Tibial nerve (tissue), 4 donors: ENCODE results near the gene CAMK2D. TPM values are rescaled to one million over a fixed set of nuclear protein-coding genes. Genes with fewer than 3 reads are reported as not detected.

Source experiments
- DNase-seq, 2 donors: peaks; one replicate each; pipeline ENCODE4 v3.0.0-alpha.2; 2019; ENCODE audit warnings: low spot score in 2 of 2
- H3K27ac ChIP-seq, 4 donors: fragments of 200-600 bp; sonication (generic) in 3 of 4; one replicate each; pipeline ENCODE4 v1.5.1; 2017 to 2019; ENCODE audit warnings: mild to moderate bottlenecking in 1 of 4
- H3K27me3 ChIP-seq, 2 donors: fragments of 200-600 bp; sonication (generic) in 1 of 2; one replicate each; pipeline versions ENCODE4 v1.5.1 to v1.6.0; 2017 to 2019
- H3K36me3 ChIP-seq, 3 donors: fragments of 200-600 bp; sonication (generic); one replicate each; pipeline ENCODE4 v1.5.1; 2018 to 2019
- H3K4me1 ChIP-seq, 4 donors: fragments of 200-600 bp; sonication (generic) in 3 of 4; one replicate each; pipeline ENCODE4 v1.5.1; 2017 to 2019
- H3K4me3 ChIP-seq, 4 donors: fragments of 200-600 bp; sonication (generic) in 3 of 4; one replicate each; pipeline ENCODE4 v1.5.1; 2017 to 2019; ENCODE audit warnings: mild to moderate bottlenecking in 1 of 4, moderate library complexity in 1 of 4
- H3K9me3 ChIP-seq, 4 donors: fragments of 200-600 bp; sonication (generic) in 3 of 4; one replicate each; pipeline ENCODE4 v1.5.1; 2017 to 2019
- EP300 ChIP-seq, 2 donors: sonication (generic); formaldehyde crosslinking; IDR thresholded peaks; one replicate each; pipeline ENCODE4 v1.6.1; 2017; ENCODE audit warnings: antibody characterized with exemption in 2 of 2, mild to moderate bottlenecking in 1 of 2
- POLR2A ChIP-seq, 2 donors: fragments of 450-650 bp; IDR thresholded peaks; one replicate each; pipeline ENCODE4 v1.6.1; 2017; ENCODE audit warnings: antibody characterized with exemption in 2 of 2, mild to moderate bottlenecking in 2 of 2, moderate library complexity in 2 of 2
- WGBS, 2 donors: methylation state at CpG; one replicate each; pipeline ENCODE4 v1.1.5; 2018; 5-methylcytosine and 5-hydroxymethylcytosine counted together
- small RNA-seq: library from RNA; depleted of rRNA; stranded (forward); fragments of <200 nt; gene quantifications from one replicate; pipeline ENCODE3, GENCODE V24; 2016
- total RNA-seq, 4 donors: library from RNA; depleted of rRNA; stranded (reverse); fragments of >200 nt; gene quantifications; one replicate each; pipeline ENCODE4 v1.1.0, GENCODE V29; 2016
- TF ChIP-seq, protein P1 (sequence below), 5 experiments: fragments of 200-600 bp in 3 of 5; fragments of 450-650 bp in 2 of 5; sonication (generic) in 3 of 5; IDR thresholded peaks; one replicate each; pipeline ENCODE4 v1.5.1; 2016 to 2019; ENCODE audit warnings: antibody characterized with exemption in 5 of 5, mild to moderate bottlenecking in 3 of 5, moderate library complexity in 2 of 5

Gene CAMK2D
- total RNA-seq, 4 donors from 2014 or later: 30.3 to 58.5 (median 34.6) TPM

DNA sequence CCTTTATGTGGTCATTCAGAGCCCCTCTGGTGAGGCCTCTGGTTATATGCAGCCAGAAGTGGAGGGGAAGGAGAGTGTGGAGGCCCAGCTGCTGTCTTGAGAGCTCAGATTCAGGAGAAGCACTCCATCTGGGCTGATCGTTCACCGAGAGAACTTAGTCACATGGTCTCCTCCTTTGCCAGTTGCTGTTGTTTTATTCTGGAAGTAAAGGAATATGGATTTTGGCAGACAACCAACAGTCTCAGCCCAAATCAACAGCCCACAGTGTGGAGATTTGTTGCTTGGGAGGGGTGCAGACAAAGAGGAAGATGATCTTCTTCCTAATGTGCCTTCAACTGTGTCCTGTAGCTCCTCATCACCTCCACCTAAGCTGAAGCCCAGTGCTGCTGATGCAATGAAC lies 356.7 kb downstream of the CAMK2D start:
- TF ChIP-seq POLR2A (IDR thresholded peaks at IDR 0.05) (no peak), EP300 (IDR thresholded peaks at IDR 0.05) (no peak)
- TF ChIP-seq, protein P1, sequence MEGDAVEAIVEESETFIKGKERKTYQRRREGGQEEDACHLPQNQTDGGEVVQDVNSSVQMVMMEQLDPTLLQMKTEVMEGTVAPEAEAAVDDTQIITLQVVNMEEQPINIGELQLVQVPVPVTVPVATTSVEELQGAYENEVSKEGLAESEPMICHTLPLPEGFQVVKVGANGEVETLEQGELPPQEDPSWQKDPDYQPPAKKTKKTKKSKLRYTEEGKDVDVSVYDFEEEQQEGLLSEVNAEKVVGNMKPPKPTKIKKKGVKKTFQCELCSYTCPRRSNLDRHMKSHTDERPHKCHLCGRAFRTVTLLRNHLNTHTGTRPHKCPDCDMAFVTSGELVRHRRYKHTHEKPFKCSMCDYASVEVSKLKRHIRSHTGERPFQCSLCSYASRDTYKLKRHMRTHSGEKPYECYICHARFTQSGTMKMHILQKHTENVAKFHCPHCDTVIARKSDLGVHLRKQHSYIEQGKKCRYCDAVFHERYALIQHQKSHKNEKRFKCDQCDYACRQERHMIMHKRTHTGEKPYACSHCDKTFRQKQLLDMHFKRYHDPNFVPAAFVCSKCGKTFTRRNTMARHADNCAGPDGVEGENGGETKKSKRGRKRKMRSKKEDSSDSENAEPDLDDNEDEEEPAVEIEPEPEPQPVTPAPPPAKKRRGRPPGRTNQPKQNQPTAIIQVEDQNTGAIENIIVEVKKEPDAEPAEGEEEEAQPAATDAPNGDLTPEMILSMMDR (IDR thresholded peaks at IDR 0.05): no peak
- no peak for DNase-seq
- Histone ChIP-seq H3K4me1 (peaks cover 0 to 5% (median 0%) of the 10 kb centered on the region in 4 donors), H3K36me3 (no peaks in the 10 kb centered on the region), H3K27ac (no peak overlapping the region), H3K4me3 (no peak overlapping the region), H3K9me3 (no peaks in the 10 kb centered on the region), H3K27me3 (no peaks in the 10 kb centered on the region)
- WGBS, 2 donors: 24 to 36% methylated on average over 2 of the region's 2 CpGs

DNA sequence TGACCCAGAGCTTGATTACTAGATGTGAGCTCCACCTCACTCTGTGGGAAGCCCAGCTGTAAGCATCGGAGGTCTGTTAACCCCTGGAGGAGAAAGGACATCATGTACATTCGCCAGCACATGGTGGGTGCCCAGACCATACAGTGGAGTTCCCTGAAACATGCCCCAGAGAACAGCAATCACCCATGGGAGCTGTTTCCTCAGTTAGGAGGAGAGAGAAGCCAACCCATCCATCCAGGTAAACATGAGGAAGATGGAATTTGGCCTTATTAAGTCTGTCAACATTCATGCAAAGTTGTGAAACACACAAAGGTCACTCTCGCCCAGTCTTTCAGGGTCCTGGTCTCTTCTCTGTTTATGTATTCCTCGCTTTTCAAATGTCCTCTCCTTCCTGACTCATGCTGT lies 357.4 kb downstream of the CAMK2D start:
- Histone ChIP-seq H3K27me3 (no peaks in the 10 kb centered on the region), H3K36me3 (no peaks in the 10 kb centered on the region), H3K9me3 (no peaks in the 10 kb centered on the region), H3K27ac (no peak overlapping the region), H3K4me3 (no peak overlapping the region), H3K4me1 (peaks cover 0 to 5% (median 0%) of the 10 kb centered on the region in 4 donors)
- WGBS, 2 donors: 94 to 96% methylated on average over 4 of the region's 4 CpGs
- DNase-seq: no peak
- TF ChIP-seq, protein P1 (IDR thresholded peaks at IDR 0.05): no peak
- TF ChIP-seq EP300 (IDR thresholded peaks at IDR 0.05): no peak
- TF ChIP-seq POLR2A (IDR thresholded peaks at IDR 0.05): no peak

Small RNA genes lying within 50 kb of the gene (small RNA-seq; reads per million reads assigned to genes)
- not detected for gene RN7SL184P
- gene RNU1-138P: not detected

Other genes starting within 250 kb of the CAMK2D start
- 1 to 10 TPM; 1.8 to 5.5 (median 2.1) TPM for gene ARSJ, start 217.9 kb upstream of the CAMK2D start, total RNA-seq